GM19328 (cell line): ENCODE results near the gene KXD1.
"Not testable (repeated sequence)": the region's sequence is repeated elsewhere in the genome, so short reads cannot be mapped to it uniquely, and the experiment has no call there.

ENCODE experiments used
- ATAC-seq: cut with Tn5 transposase; IDR thresholded peaks from one replicate; pipeline ENCODE4 v1.9.1; 2021; ENCODE audit warnings: mild to moderate bottlenecking, moderate library complexity; ENCODE audit not compliant: unreplicated experiment

The KXD1 gene

GRCh38 chr19:18599485-18599884 is 41.8 kb downstream of the KXD1 start:
- ATAC-seq = no peak

GRCh38 chr19:18600692-18601397 is 43.2 kb downstream of the KXD1 start:
- not testable (repeated sequence) for ATAC-seq

GRCh38 chr19:18601875-18602274 is 44.2 kb downstream of the KXD1 start:
- ATAC-seq = no peak

DNA sequence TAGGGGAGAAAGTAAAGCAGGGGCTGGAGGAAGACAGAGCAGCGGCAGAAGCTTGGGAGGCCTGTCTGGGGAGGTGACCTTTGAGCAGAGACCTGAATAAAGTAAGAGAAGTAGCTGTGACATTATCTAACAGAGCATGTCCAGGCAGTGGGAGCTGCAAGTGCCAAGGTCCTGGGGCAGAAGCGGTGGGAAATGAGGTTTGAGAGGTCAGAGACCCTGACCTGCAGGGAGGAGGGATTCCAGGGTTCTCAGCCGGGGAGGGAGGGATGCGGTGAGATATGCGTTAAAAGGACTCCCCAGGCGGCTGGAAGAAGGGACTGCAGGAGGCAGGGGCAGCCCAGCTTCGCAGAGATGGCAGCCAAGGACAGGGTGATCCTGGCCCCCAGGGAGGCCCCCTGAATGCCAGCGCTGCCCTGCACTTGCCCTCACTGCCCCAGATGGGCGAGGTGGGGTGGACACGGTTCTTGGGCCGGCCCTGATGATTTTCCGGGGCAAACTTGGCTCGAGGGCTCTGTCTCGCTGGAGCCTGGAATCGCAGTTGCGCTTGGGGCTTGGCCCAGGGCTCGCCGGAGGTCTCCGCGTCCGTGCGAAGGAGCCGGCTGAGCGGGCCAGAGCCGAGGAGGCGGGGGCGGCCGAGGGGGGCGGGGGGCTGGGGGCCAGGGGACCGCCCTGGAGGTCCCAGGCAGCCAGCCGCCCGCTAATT is 45.7 kb downstream of the KXD1 start:
- ATAC-seq = no peak

DNA sequence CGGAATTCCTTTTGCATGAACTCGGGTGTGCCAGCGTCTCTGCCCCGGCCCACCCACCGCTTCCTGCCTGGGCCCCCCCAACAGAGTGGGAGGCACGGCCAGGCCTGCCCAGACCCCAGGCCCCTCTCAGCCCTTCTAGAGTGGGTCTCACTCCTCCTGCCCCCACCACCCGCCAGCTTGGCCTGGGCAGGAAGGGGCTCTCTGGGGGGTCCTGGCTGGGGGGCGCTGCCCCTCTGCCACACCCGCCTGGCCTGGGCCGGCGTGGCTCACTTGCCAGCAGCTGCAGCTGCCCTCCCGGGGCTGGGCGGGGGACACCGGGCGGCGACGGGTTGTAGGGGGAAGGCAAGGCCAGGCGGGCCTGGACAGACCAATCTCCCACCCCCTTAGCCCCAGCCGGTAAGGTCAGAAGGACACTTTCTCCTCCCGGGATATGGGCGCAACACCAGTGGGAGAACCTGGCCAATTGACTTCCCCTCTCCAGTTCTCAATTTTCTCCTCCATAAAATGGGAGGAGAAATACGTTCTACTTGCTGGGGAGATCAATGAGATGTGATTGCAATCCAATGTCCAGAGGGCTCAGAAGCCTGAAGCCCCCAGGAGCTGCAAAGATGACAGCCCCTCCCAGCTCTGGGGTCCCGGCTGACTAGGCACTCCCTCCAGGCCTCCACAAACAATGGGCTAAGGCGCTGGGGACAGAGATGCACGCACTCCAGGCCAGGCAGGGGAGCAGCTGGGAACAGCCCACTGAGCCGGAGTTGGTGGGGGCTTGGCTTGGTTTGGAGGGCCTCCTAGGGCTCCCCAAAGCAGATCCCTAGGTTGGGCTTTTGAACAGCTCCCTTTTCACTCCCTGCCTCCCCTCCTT is 46.5 kb downstream of the KXD1 start:
- ATAC-seq = no peak

- no peak for ATAC-seq
Measured at GRCh38 chr19:18604820-18605159, 47.1 kb downstream of the KXD1 start.

GRCh38 chr19:18605196-18605545 is 47.5 kb downstream of the KXD1 start:
- no peak for ATAC-seq

- no peak for ATAC-seq
Measured at GRCh38 chr19:18605546-18606280, 48.0 kb downstream of the KXD1 start.

DNA sequence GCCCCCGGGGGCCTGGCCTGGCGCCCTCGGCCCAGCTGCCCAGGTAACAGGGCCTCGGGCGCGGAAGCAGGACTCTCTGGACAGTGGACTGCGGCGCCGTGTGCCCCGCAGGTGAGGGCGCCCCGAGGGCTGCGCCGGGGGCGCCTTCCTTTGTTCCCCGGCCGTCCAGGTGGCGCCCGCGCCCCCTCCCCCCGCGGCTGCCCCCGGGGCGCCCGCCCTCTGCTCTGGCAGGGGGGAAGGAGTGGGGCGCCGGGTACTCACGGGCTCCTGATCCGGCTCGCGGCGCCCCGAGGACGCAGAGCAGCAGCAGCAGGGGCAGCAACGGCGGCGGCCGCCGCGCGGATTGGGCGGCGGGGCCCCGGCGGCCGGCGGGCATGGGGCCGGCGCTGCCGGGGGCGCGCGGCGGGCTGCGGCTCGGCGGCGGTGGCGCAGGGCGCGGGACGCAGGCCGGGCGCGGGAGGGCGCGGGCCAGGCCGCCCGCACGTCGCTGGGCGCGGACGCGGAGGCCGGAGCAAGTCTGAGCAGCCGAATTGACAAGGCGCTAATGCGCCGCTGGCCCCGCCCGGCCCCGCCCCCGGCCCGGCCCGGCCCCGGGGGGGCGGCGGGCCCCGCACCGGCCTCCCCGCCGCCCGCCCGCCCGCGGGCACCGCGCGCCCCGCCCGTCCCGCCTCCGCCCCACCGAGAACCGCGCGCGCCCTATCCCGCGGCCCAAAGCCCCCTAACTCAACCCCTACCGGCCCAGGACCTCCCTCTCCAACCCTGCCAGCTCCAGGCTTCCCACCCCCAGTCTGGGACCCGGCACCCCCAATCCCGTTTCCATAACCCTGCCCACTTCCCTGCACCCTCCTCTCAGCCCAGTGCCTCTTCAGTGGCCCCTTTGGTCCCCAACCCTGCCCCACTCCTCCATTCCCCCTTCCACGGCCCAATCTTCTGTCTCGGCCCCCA is 48.9 kb downstream of the KXD1 start, which contains the start of gene CRLF1:
TSS of gene CRLF1 (minus strand) at position 519 of the 945 bp plus-strand sequence. CDS start at position 376, 143 bp downstream.
- ATAC-seq = no peak

- no peak for ATAC-seq
Measured at GRCh38 chr19:18607226-18608101, 49.8 kb downstream of the KXD1 start.

- no peak for ATAC-seq
Measured at GRCh38 chr19:18608102-18608804, 50.6 kb downstream of the KXD1 start.

- no peak for ATAC-seq
Measured at GRCh38 chr19:18608805-18609716, 51.4 kb downstream of the KXD1 start.

DNA sequence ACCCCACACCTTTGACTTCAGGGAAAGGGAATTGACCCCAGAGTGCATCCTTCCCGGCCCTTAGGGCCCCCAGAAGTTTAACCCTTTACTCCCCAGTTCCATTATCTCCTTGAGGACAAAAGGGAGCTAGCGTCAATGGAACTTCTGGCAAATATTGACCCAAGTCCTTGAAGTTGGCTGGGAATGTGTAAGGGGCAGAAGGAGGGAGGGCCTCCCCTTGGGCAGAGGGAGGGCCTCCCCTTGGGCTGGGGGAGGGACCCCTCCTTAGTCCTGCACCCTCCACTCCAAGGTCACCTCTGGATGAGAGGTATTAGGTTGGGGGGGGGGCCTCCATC is 52.0 kb downstream of the KXD1 start:
- no peak for ATAC-seq

DNA sequence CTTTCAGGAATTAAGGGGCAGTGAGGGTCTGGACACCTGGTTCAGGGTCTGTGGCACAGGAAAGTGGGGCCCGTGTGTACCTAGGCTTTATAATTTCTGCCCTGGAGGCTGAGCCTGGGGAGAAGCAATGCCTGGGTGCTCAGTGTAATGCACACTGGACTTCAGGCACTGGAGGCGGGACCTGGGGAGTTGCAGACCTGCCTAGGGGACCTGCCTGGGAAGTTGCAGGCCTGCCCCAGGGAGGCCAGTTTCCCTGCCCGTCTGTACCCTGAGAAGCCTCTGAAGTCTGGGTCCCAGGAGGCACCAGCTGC is 52.5 kb downstream of the KXD1 start:
- ATAC-seq = no peak

GRCh38 chr19:18610556-18611326 is 53.1 kb downstream of the KXD1 start:
- ATAC-seq = no peak

DNA sequence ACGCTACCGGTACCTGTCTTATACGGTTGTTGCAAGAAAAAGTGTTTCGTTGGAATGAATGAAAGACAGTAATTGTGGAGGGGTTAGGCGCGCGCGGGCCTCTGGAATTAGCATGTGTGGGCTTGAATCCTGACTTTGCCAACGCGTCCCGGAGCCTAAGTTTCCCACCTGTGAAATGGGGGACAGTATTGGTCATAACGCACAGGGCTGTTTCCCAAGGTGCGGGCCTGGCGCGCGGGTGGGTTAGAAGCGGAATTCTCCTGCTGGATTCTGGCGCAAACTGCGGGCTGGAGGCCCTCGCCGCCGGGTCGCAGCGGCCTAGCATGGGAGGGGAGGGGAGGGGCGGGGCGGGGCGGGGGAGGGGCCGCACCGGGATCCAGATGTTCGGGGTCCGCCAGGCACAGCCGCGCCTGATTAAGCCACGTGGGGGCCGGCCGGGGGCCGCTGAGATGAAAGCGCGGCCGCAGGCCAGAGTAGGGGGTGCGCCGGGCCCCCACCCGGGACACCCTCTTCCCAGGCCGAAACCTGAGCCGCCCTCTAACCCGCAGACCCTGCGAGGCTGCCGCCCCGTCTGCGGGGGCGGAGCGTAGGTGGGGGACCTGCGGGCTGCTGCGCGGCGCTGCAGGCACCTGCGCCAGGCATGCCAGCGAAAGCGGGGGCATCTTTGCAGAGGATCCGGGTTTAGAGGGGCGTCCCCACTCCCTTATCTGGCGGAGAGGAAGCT is 53.8 kb downstream of the KXD1 start:
- ATAC-seq = no peak
